Muscle of back (tissue), 10 donors: Measurements from ENCODE around the gene APBB1IP. TPM values are rescaled to one million over a fixed set of nuclear protein-coding genes. Genes with fewer than 3 reads are reported as not detected.

Experiments used
- polyA plus RNA-seq, 10 donors: library from polyadenylated mRNA; unstranded; fragments of 120-200 nt; gene quantifications; one replicate each; pipeline ENCODE4 v1.2.1, GENCODE V29; 2013; ENCODE audit not compliant: insufficient read length in 10 of 10

The APBB1IP gene
- polyA plus RNA-seq, 10 donors = 1.2 to 6.1 (median 2.7) TPM

Other genes starting within 250 kb of the APBB1IP start
- gene GAD2, start 221.6 kb upstream of the APBB1IP start, polyA plus RNA-seq = under 1 TPM in 3 of 10 donors, not detected in 7; 0.04 to 0.21 (median 0.11) TPM